GM18526 (cell line): ENCODE data around the gene TGM6.

Experiments used
- POLR2A ChIP-seq: IDR thresholded peaks from 3 replicates; pipeline ENCODE4 v1.6.1; 2011; ENCODE audit not compliant: insufficient read length; ENCODE audit errors: extremely low read depth

TGM6 gene

DNA sequence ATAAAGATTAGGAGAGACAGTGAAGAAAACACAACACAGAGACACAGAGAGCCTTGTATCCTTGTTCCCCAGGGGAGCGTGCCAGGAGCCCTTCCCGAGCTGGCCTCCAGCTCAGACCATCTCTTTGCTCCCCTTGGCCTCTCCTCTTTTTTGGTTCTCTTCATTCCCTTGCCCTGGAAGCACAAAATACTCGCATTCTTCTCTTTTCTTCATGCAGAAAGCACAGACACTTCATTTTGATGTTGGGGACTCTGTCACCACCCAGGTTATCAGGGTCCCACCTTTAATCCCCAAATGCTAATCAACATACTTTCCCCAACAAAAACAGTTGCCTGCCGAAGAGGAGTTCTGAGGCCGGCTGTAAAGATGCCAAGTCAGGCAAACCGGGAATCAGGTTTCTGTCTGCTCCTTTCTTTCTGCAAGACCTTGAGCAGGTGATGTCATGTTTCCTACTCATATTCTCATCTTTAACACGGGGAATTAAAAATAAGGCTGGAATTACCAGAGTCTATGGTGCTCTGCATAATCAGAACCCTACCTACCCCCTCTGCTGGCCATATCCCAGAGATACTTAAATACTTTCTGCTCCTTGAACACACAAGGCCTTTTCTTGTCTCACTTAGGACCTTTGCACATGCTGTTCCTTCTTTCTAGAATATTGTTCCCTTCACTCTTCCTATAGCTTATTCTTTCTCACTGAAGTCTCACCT, 21.7 kb downstream of the TGM6 start:
- no peak for TF ChIP-seq POLR2A

DNA sequence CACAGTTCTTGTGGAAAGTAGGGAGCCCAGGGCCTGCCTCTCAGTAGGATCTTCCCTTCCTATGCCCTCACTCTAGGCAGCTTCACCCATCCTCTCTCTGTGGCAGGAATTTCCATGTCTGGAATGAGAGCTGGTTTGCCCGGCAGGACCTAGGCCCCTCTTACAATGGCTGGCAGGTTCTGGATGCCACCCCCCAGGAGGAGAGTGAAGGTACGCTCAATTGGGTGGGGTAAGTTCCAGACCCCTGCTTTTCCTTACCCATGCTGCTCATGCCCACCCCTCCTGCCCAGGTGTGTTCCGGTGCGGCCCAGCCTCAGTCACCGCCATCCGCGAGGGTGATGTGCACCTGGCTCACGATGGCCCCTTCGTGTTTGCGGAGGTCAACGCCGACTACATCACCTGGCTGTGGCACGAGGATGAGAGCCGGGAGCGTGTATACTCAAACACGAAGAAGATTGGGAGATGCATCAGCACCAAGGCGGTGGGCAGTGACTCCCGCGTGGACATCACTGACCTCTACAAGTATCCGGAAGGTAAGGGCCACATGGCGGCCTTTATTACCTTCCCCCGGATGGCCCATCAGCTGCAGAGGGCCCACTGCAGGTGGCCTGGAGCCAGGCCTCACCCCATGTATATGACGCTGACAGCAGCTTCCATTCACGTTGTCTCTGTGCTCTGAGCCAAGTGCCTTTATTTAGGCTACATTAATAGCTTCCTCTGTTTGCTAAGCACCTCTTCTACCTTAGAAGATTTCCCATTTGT, 22.8 kb downstream of the TGM6 start:
- TF ChIP-seq POLR2A, result no peak

- TF ChIP-seq POLR2A, result no peak
Measured at GRCh38 chr20:2405693-2406065, 25.0 kb downstream of the TGM6 start.

DNA sequence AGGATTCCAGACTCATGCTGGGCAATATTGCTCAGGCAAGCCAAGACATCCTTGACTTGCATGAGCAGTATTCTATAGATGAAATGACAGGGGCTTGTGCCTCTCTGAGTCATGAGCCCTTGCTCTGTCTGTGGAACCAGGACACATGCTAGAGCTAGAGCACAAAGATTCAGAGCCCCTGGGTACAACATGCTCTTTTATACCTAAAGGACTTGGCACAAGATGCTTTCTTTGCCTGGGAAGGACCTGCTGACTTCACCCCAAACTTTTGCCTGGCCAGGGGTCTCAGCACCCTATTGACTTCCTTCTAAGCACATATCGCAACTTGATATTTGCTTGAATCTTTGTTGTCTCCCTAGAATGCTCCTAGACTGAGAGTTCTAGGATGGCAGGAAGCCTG, 27.4 kb downstream of the TGM6 start:
- no peak for TF ChIP-seq POLR2A

DNA sequence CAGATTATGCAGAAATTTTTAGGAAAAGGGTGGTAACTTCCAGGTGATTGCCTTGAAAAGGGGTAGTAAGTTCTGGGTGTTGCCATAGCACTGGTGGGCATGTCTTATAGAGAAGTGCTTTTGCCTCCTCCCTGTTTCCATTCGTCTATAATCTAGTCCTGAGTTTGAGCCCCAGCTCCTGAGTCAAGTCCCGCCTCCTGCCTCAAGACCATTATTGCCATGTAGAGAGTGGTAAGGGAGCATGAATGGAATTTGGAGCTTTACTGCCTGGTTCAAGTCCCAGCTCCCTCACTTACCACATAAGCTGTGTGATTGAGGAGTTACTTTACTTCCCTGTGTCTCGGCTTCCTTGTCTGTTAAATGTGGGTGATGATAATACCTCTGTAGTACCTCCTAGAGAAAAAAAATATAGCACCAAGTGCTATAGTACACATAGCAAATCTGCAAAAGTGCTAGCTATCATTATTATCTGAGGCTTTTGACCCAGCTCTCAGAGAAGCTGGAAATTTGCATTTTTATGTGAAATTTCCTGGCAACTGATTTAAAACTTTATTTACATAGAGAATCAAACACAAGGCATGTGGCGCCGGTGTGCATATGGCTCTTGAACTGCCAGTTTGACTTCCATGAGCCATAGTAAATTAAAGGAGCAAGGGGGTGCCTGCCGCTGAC, 36.0 kb downstream of the TGM6 start:
- no peak for TF ChIP-seq POLR2A

GRCh38 chr20:2417213-2417541, 36.5 kb downstream of the TGM6 start:
- TF ChIP-seq POLR2A, result no peak

DNA sequence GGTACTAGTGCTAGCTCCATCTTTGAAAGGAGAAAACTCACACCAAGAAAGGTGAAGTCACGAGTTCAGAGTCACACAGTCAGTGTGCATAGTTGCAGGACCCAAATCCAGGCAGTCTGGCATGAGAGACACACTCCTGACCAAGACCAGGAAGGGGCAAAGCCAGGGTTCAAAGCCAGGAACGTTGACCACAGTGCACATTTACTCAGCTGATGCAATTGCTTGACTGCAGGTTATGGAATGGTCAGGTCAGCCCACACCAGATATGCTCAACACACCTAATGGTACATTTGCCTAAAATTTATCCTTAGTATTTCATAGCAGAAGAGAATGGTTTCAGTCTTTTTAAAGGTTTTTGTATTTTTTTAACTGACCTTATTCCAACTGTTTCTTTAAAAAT, 37.7 kb downstream of the TGM6 start:
- no peak for TF ChIP-seq POLR2A

DNA sequence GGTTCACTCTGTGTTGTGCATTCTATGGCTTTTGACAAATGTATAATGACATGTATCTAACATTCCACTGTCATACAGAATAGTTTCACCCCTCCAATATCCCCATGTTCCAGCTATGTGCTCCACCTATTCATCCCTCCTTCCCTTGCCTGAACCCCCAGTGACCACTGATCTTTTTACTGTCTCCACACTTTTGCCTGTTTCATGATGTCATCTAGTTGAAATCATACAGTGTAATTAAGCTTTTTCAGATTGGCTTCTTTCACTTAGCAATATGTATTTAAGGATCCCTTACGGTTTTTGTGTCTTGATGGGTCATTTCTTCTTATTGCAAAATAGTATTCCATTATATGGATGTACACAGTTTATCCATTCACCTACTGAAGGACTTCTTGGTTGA, 39.8 kb downstream of the TGM6 start:
- TF ChIP-seq POLR2A, result no peak

DNA sequence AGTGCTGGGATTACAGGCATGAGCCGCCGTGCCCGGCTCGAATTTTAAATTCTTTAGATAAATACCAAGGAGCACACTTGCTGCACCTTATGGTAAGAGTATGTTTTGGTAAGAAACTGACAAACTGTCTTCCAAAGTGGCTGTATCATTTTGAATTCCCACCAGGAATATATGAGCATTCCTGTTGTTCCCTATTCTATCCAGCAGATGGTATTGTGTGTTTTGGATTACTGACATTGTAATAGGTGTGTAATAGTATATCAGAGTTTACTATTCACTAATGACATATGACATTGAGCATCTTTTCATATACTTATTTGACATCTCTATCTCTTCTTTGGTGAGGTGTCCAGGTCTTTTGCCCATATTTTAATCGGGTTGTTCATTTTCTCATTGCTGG, 40.5 kb downstream of the TGM6 start:
- no peak for TF ChIP-seq POLR2A

- TF ChIP-seq POLR2A, result no peak
Measured at GRCh38 chr20:2429051-2429450, 48.4 kb downstream of the TGM6 start.

DNA sequence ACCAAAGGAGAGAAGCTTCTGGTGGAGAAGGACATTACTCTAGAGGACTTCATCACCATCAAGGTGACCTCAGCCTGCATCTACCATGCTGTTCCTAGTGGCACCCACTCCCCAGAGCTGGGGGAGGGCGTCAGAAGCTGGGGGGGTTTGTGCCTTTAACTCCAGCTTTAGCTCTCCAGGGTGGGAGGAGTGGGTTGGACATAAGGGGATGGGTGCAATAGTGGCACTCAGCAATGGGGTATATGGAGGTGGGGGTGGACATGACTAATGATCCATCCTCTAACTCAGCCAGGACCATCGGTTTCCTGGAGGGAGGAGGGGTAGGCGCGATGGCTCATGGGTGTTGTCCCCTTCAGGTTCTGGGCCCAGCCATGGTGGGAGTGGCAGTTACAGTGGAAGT, 49.8 kb downstream of the TGM6 start:
- TF ChIP-seq POLR2A, result no peak

DNA sequence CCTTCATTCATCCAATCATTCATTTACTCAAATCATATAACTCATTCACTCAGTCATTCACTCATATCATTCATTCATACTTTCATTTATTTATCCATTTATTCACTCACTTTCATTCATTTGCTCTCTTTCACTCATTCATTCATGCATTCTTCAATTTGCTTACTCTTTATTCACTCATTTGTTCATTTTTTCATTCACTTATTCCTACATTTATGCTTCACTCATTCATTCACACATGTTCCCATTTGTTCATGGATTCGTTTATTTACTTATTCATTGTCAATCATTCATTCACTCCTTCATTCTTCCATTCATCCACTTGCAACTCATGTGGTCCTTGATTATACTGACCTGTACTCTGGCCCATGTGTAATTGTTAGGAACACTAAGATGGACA, 50.5 kb downstream of the TGM6 start:
- no peak for TF ChIP-seq POLR2A

DNA sequence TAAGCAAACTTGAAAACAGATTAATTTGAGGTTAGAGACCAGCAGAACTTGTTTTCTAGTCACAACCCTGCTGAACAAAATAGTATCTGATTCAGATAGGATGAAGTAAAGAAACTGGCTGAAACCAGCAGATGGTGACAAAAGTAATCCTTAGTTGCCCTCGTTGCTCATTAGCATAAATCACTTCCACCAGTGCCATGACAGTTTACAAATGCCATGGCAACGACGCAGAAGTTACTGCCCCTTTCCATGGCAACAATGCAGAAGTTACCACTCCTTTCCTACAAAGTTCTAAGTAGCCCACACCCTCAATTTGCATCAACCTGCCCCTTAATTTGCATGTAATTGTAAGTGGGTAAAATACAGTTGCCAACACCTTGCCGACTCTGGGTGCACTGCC, 66.1 kb downstream of the TGM6 start:
- no peak for TF ChIP-seq POLR2A

- TF ChIP-seq POLR2A, result no peak
Measured at GRCh38 chr20:2449386-2449785, 68.7 kb downstream of the TGM6 start.

GRCh38 chr20:2451422-2451821, 70.7 kb downstream of the TGM6 start:
- no peak for TF ChIP-seq POLR2A

- TF ChIP-seq POLR2A, result no peak
Measured at GRCh38 chr20:2451939-2452732, 71.4 kb downstream of the TGM6 start.
